GM19351 (cell line): ENCODE data around the gene NSD2.
"Not testable (repeated sequence)": the region's sequence is repeated elsewhere in the genome, so short reads cannot be mapped to it uniquely, and the experiment has no call there.

Experiments
- ATAC-seq: cut with Tn5 transposase; IDR thresholded peaks from one replicate; pipeline ENCODE4 v1.9.1; 2021; ENCODE audit warnings: mild to moderate bottlenecking, moderate library complexity; ENCODE audit not compliant: unreplicated experiment

Gene NSD2

DNA sequence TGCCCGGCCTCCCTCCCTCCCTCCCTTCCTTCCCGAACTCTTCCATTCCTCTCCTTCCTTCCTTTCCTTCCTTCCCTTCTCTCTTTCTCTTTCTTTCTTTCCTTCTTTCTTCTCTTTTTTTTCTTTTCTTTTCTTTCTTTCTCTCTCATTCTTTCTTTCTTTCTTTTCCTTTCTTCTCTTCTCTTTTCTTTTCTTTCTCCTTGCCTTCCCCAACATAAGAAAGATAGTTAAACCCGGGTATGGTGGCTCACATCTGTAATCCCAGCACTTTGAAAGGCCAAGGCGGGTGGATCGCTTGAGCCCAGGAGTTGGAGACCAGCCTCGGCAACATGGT, 25.4 kb downstream of the NSD2 start:
- no peak for ATAC-seq

DNA sequence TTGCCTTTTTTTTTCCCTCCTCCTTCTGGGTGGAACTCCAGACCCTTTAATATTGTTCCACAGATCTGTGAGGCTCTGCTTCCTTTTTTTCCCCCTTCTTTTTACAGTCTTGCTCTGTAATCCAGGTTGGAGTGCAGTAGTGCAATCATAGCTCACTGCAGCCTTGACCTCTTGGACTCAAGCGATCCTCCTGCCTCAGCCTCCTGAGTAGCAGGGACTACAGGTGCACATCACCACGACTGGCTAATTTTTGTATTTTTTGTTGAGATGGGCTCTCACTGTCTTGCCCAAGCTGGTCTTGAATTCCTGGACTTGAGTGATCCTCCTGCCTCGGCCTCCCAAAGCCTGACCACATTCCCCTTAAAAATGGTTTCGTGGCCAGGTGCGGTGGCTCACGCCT, 26.8 kb downstream of the NSD2 start:
- ATAC-seq: no peak

DNA sequence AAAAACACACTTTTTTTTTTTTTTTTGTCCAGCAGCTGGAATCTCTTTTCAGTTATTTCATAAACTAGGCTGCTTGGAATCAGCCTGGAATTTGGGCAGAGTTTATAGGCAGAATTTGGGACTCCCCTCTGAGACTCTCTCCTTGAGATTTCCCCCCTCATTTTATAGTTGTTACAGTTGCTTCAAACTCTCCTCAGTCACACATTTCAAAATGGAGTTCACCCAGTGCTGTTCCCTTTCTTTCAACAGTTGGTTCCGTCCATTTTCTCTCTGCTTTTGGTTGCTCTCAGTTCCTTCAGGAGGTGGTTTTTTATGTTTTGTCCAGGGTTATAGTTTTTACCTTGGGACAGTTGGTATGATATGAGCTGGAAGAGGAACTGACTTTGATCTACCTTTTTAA, 27.5 kb downstream of the NSD2 start:
- no peak for ATAC-seq

- peak; percentile 95 for ATAC-seq
Measured at GRCh38 chr4:1899149-1900086, 28.2 kb downstream of the NSD2 start.

GRCh38 chr4:1900087-1900433, 28.9 kb downstream of the NSD2 start:
- no peak for ATAC-seq

- ATAC-seq: no peak
Measured at GRCh38 chr4:1900624-1901023, 29.4 kb downstream of the NSD2 start.

- ATAC-seq: no peak
Measured at GRCh38 chr4:1901127-1901526, 29.9 kb downstream of the NSD2 start.

DNA sequence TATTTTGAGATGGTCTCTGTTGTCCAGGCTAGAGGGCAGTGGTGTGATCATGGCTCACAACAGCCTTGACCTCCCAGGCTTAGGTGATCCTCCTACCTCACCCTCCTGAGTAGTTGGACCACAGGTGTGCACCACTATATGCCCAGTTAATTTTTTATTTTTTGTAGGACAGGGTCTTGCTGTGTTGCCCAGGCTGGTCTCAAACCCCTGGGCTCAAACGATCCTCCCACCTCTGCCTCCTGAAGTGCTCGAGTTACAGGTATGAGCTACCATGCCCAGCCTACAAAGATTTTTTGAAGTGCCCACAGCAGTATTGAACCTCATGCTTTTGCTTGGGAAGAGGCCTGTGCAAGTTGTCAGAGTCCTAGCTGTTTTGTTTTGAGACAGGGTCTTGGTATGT, 31.1 kb downstream of the NSD2 start:
- ATAC-seq: no peak

GRCh38 chr4:1903035-1903434, 31.8 kb downstream of the NSD2 start:
- no peak for ATAC-seq

DNA sequence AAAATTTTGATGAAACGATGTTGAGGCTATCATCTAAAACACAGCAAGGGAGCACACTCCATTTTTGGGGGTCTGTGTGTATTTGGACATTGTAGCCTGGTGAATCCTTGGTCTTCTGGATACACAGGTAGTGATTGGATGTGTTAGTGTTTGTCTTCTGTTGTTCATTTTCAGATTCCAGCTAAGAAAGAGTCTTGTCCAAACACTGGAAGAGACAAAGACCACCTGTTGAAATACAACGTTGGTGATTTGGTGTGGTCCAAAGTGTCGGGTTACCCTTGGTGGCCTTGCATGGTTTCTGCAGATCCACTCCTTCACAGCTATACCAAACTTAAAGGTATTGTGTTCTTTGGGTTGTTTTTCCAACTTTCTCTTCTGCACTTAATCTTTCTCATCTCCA, 32.8 kb downstream of the NSD2 start:
- no peak for ATAC-seq

DNA sequence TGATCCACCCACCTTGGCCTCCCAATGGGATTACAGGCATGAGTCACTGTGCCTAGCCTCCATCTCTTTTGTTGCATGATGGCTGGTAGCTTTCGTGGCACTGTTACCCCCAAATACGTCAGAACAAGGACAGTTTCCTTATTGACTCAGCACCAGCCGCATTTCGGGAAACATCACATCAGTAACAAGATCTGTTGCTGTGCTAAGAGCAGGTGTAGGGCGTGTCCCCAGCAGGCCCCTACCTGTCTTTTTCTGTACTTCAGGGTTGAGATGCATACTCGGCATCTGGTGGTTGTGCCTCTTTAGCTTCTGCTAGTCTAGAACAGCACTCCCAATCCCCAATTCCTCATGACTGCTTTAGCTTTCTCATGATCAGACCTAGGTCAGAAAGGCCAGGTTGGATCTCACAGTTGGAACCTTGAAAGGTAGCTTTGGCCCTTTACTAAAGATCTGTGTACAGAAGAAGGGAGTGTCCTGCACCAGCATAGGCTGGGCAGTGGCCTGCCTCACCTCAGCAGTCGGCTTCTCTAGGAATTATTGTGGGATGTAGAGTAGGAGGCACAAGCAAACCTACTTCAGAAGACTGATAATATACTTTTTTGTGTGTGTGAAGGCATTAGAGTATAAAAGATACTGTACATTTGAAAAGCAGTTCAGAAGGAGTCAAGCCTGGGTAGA, 36.8 kb downstream of the NSD2 start:
- no peak for ATAC-seq

GRCh38 chr4:1909696-1910095, 38.5 kb downstream of the NSD2 start:
- ATAC-seq: not testable (repeated sequence)

DNA sequence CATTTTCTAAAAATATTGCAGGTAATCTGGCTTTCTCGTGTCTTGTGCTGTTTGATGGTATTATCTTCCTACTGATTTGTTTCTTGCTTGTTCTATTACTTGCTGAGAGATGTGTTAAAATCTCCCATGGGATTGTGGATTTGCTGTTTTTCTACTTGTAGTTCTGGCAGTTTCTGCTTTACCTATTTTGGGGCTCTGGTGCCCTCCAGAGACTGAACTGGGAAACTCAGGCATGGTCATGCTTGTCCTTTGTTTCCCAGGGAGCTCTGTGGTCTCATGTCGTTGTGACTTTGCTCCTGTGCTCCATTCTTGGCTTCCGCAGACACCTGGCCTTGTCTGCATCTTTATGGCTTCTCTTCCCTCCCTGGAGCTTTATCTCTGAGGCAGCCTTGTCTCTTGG, 39.5 kb downstream of the NSD2 start:
- ATAC-seq: no peak

GRCh38 chr4:1911316-1911715, 40.1 kb downstream of the NSD2 start:
- ATAC-seq: not testable (repeated sequence)

GRCh38 chr4:1922821-1923220, 51.6 kb downstream of the NSD2 start:
- ATAC-seq: no peak

- no peak for ATAC-seq
Measured at GRCh38 chr4:1927675-1928074, 56.5 kb downstream of the NSD2 start.

DNA sequence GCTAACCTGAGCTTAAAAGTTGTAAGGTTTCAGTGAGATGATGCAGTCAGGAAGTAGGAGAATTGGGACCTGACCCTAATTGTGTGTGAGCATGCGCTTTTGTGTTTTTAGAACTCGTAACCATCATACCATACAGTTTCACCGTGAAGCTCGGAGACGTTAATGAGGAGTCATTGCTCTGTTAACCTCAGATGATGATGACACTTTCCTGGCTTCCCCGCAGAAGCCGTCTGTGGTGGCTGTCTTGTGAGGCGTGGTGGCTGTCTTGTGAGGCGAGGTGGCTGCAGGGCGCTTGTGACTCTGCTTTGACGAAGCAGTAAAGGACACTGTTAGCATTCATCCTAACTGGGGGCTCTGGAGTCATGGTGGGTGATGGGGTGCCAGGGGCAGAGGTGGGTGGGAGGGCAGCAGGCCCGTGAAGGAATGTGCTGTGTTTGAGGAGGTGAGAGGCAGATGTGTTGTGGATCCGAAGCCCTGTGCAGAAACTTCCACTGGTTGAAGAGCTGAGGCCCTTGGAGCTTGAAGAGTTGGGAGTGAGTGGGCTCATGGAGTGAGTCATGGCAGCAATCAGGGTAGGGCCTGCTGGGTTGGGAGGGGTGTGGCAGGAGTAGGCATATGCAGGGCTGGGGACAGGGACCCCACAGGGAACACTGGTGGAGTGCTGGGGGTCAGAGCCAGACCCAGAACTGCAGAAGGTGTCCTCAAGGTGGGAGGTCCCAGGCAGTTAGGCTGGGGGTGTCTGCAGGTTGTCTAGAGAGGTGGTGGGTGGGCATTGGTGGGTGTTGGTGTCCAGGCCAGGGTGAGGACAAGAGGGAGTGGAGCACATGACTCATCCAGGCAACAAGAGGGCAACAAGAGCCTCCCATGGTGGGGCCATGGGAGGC, 57.4 kb downstream of the NSD2 start:
- ATAC-seq: no peak

DNA sequence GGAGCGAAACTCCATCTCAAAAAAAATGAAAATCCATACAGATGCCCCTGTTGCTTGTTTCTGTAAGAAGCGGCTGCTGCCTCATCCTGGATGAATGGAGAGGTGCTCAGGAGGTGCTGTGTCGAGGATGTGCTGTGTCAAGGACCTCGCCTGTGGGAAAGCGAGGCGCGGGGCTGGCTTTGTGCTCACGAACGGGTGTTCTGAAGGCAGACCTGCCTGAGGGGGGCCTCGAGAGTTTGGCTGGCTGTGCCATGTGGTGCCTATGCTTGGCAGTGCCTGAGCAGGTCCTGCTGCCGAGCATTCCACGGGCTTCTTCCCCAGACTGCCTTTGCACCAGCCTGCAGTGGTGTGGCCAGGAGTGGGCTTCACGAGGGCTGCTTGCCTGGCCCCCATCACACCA, 61.5 kb downstream of the NSD2 start:
- no peak for ATAC-seq

DNA sequence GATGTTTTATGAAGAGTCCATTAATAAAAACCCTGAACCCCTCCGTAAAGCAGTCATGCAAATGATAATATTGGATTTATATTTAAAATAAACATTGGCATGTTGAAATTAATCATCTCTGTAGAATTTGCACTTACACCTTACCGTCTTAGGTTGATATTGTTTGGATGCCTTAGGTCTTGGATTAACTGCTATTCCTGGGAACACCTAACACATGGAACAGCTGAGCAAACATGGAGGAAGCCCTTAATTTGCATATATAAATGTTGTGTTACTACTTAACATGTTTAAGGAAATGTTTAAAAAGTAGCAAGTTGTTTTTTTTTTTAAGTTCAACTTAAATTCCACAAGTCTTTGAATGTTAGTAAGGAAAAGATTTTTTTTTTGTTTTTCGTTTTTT, 62.5 kb downstream of the NSD2 start:
- ATAC-seq: no peak

DNA sequence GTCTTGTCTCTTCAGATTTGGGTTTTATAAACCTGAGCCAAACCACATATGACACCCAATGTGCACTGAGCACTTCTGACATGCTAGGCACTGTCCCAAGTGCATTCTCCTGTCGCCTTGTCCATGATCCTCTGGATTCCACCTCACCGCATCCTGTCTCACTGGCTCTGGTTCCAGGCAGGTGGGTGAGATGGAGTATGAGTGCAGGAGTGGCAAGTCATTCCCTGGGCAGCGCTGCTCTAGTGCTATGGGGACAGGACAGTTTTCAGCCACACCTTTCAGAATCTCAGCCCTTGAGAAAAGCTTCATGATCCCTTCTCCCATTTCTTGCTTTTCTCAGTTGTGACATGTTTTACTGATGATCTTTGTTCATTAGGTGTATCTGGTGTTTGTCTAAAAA, 66.4 kb downstream of the NSD2 start:
- no peak for ATAC-seq

GRCh38 chr4:1938027-1938426, 66.8 kb downstream of the NSD2 start:
- ATAC-seq: no peak
